Ascending aorta (tissue), 2 donors: ENCODE results near the gene ARL15. TPM values are rescaled to one million over a fixed set of nuclear protein-coding genes. Genes with fewer than 3 reads are reported as not detected.
A peak's percentile ranks its signal among the peaks of the same experiment; 100 is the strongest.

Experiments
- DNase-seq, 2 donors: peaks; one replicate each; pipeline ENCODE4 v3.0.0-alpha.2; 2019; ENCODE audit warnings: low spot score in 2 of 2
- H3K27ac ChIP-seq, 2 donors: fragments of 200-600 bp; sonication (generic); one replicate each; pipeline ENCODE4 v1.5.1; 2016 to 2017; ENCODE audit warnings: mild to moderate bottlenecking in 1 of 2
- H3K27me3 ChIP-seq: fragments of 200-600 bp; sonication (generic); one replicate; pipeline ENCODE4 v1.5.1; 2017
- H3K36me3 ChIP-seq, 2 donors: fragments of 200-600 bp; sonication (generic); one replicate each; pipeline ENCODE4 v1.5.1; 2016
- H3K4me1 ChIP-seq, 2 donors: fragments of 200-600 bp; sonication (generic); one replicate each; pipeline ENCODE4 v1.5.1; 2016 to 2017; ENCODE audit warnings: mild to moderate bottlenecking in 1 of 2
- H3K4me3 ChIP-seq, 2 donors: fragments of 200-600 bp; sonication (generic); one replicate each; pipeline ENCODE4 v1.5.1; 2016 to 2017; ENCODE audit warnings: mild to moderate bottlenecking in 1 of 2
- H3K9me3 ChIP-seq, 2 donors: fragments of 200-600 bp; sonication (generic); one replicate each; pipeline ENCODE4 v1.5.1; 2016
- CTCF ChIP-seq, 3 experiments: fragments of 200-600 bp in 2 of 3; fragments of 450-650 bp in 1 of 3; sonication (generic) in 2 of 3; IDR thresholded peaks; one replicate each; pipeline ENCODE4 v1.5.1; 2016 to 2019; ENCODE audit warnings: antibody characterized with exemption in 3 of 3, mild to moderate bottlenecking in 1 of 3, moderate library complexity in 1 of 3
- intact Hi-C: fragments of 100-400 bp; cut with DNase I; formaldehyde crosslinking; loops from one replicate; pipeline ENCODE4 v1.15.1; 2023
- total RNA-seq: library from RNA; depleted of rRNA; stranded (reverse); fragments of >200 nt; gene quantifications from one replicate; pipeline ENCODE4 v1.1.0, GENCODE V29; 2016

Gene ARL15
- total RNA-seq, 1 donor from 2014 or later: 12.5 TPM

DNA sequence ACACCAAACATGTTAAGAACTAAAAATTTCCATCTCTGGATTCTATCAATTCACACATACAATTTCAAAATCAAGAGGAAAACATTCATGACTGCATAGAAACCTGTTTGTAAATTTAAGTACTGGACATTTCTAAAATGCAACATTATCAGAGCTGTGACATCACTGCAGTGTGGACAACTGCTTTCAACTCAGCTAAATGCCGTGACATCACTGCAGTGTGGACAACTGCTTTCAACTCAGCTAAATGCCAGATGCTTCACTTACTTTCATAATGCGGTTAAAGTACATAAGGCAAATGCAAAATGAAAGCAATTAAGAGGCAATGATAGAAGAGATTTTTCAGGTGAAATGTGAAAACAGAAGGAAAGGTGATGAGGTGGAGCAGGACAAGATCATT lies 161.5 kb downstream of the ARL15 start:
- TF ChIP-seq CTCF (IDR thresholded peaks at IDR 0.05): no peak
- Histone ChIP-seq H3K4me1 (peaks cover 0 to 6% of the 10 kb centered on the region in 2 donors), H3K36me3 (no peaks in the 10 kb centered on the region), H3K27ac (no peak overlapping the region), H3K9me3 (no peaks in the 10 kb centered on the region), H3K27me3 (no peaks in the 10 kb centered on the region), H3K4me3 (no peak overlapping the region)
- no peak for DNase-seq
- intact Hi-C loops: no loop called here

DNA sequence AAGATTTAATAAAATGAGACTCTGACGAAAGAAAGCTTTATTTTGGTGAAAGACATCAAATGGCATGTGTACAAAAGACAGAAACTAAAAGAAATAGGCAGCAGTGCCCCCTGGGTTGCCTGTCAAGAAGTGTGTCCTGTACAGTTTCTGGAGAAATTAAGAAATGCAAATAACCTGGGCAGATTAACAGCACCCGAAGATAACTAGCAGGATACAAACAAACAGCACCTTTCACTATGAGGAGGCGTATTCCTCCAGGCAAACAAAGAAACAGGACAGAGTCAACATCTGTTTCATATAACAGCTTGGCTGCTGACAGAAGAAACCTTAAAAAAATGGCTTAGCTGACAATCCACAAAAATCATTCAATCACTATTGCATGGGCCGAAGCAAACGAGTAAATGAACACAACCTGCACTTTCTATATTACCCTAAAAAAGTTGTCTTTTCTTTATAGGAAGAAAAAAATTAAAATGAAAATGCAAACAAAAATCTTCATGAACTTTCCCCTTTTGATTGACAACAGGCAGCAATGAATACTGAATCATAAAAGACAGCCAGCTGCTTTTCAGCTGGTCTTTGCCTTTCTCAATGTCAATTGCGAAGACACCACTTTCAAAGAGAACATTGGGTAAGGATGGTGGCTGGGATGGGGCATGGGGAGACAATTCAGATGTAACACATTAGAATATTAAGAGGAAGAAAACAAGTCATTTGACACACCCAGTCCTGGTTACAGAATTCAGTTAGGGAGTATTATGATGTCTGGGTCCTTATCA lies 162.1 kb downstream of the ARL15 start:
- intact Hi-C loops: no loop called here

GRCh38 chr5:54146916-54147315 lies 163.5 kb downstream of the ARL15 start:
- Histone ChIP-seq H3K4me1 (peaks cover 0 to 6% of the 10 kb centered on the region in 2 donors), H3K27ac (peak overlapping the region in 1 of 2 donors; percentile 45), H3K27me3 (no peaks in the 10 kb centered on the region), H3K4me3 (no peak overlapping the region), H3K36me3 (no peaks in the 10 kb centered on the region), H3K9me3 (no peaks in the 10 kb centered on the region)
- intact Hi-C loops: no loop called here
- DNase-seq: no peak
- TF ChIP-seq CTCF (IDR thresholded peaks at IDR 0.05): no peak

More for the DNA sequence above, 162.1 kb downstream of the ARL15 start:
- no peak for TF ChIP-seq CTCF (IDR thresholded peaks at IDR 0.05)
- Histone ChIP-seq H3K27me3 (no peaks in the 10 kb centered on the region), H3K9me3 (no peaks in the 10 kb centered on the region), H3K27ac (no peak overlapping the region), H3K4me3 (no peak overlapping the region), H3K4me1 (peaks cover 0 to 6% of the 10 kb centered on the region in 2 donors), H3K36me3 (no peaks in the 10 kb centered on the region)
- no peak for DNase-seq

- intact Hi-C loops: no loop called here
- peaks cover 0 to 6% of the 10 kb centered on the region in 2 donors for H3K4me1 ChIP-seq
- H3K27me3 ChIP-seq: no peaks in the 10 kb centered on the region
- H3K9me3 ChIP-seq: no peaks in the 10 kb centered on the region
- H3K36me3 ChIP-seq: no peaks in the 10 kb centered on the region
- TF ChIP-seq CTCF (IDR thresholded peaks at IDR 0.05): no peak
- no peak overlapping the region for H3K4me3 ChIP-seq
- DNase-seq: no peak
- peak overlapping the region in 1 of 2 donors; percentile 45 for H3K27ac ChIP-seq
These were observed 164.0 kb downstream of the ARL15 start for GRCh38 chr5:54146390-54146789.

DNA sequence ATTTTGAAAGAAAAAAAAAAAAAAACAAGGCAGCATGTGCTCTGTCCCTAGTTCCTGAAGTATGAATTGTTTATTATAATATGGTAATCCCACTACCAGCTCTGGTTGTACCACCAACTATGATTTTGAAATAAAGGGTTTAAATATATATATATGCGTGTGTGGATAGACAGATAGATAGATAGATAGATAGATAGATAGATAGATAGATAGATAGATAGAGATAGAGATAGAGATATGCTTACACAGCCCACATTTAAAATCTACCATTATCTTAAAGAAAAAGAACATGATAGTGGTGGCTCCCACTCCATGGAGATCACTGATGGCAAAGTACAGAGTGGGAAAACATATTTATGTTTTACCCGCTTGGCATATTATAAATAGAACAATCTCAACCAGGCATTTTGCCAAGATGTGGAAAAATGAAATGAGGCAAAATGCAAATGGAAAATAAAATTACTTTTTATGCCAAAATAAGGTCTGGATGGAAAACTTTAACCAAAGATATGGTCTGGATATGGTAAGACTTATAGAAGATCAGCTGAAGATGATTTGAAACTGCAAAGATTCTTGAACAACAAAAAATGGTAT lies 170.0 kb downstream of the ARL15 start:
- no peaks in the 10 kb centered on the region for H3K9me3 ChIP-seq
- H3K27ac ChIP-seq: no peak overlapping the region
- H3K4me1 ChIP-seq: no peaks in the 10 kb centered on the region
- intact Hi-C loops: no loop called here
- H3K27me3 ChIP-seq: no peaks in the 10 kb centered on the region
- no peaks in the 10 kb centered on the region for H3K36me3 ChIP-seq
- DNase-seq: no peak
- no peak overlapping the region for H3K4me3 ChIP-seq
- no peak for TF ChIP-seq CTCF (IDR thresholded peaks at IDR 0.05)
